ENCODE measurements around the gene SP6. TPM values are rescaled to one million over a fixed set of nuclear protein-coding genes. Genes with fewer than 3 reads are reported as not detected.

The SP6 gene
- polyA plus RNA-seq, 4 donors, result 1.6 to 4.9 (median 3.1) TPM

DNA sequence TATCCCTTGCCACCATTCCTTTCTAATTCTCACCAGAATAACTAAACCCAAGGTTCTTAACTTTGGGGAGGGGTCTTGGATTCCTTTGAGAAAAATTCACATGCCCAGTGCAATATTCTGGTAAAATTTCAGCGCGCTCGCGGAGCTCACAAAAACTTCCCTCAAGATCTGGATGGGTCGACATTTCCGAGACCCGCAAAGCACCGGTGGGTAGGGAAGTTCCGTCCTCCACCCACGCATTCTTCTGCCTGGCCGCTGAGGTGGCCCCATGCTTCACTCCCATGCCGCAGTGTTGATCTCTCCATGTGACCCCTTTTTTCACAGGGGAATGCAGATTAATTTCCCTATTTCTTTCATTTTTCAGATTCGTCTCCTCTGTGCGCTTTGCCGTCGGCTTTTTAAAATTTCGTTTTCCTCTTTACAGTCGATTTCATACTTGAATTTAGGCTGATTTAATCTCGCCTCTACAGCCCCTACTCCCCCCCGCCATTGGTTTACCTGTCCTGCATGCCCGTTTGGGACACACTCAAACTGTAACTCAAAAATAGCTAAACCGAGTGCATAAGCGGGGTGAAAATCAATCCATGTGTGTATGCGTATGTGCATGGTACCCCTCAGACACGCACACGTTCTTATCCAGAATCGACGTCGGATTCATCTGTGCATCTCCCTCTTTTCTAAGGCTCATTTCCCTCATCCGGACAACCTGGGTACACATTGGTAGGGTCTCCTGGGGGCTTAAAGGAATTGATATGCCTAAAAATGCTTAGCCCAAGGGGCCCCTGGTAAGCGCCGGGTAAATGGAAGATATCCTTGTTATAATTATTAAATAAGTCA is 1.4 kb upstream of the SP6 start:
- H3K9me3 ChIP-seq (ENCODE audit: control insufficient read depth in 2 of 2, insufficient read depth in 1 of 2, low read depth in 1 of 2, low read length in 1 of 2), result no peaks in the 10 kb centered on the region
- peaks cover 0 to 16% (median 6%) of the 10 kb centered on the region in 3 donors for H3K4me1 ChIP-seq (ENCODE audit: control insufficient read depth in 3 of 3, insufficient read depth in 2 of 3, low read depth in 1 of 3, low read length in 2 of 3)
- no peak overlapping the region for H3K4me3 ChIP-seq (ENCODE audit: low read depth in 1 of 3, low read length in 3 of 3)
- DNase-seq (peak in 1 of 2 donors; percentile 42), FAIRE-seq (no peak)
- H3K27me3 ChIP-seq (ENCODE audit: control insufficient read depth in 3 of 3, insufficient read depth in 3 of 3, low read length in 3 of 3), result peaks cover 0 to 89% (median 34%) of the 10 kb centered on the region in 3 donors
- no peaks in the 10 kb centered on the region for H3K36me3 ChIP-seq (ENCODE audit: control insufficient read depth in 3 of 3, insufficient read depth in 2 of 3, low read depth in 1 of 3, low read length in 3 of 3)
- WGBS, 3 donors, result 22 to 33% (median 23%) methylated on average over 32 of the region's 32 CpGs
- H3K27ac ChIP-seq (ENCODE audit: low read depth in 1 of 3, low read length in 2 of 3), result no peak overlapping the region

DNA sequence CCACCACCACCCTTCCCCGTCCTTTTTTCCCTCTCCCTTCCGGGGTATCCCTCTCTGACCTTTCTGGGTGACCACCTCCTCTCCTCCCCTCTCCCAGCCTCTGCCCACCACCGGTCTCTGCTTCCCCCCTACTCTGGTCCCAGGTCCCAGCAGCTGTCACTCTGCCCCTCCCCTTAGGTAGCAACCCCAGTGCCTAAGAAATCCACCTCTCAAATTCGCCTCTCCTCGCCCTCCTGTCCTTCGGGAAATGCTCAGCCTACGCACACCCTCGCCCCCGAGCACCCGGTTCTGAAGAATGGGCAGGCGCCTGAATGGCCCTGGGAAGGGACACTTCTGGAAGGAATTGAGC is 775 bp upstream of the SP6 start:
- Histone ChIP-seq H3K36me3 (ENCODE audit: control insufficient read depth in 3 of 3, insufficient read depth in 2 of 3, low read depth in 1 of 3, low read length in 3 of 3) (peaks cover 0 to 4% (median 0%) of the 10 kb centered on the region in 3 donors), H3K27ac (ENCODE audit: low read depth in 1 of 3, low read length in 2 of 3) (no peak overlapping the region), H3K4me1 (ENCODE audit: control insufficient read depth in 3 of 3, insufficient read depth in 2 of 3, low read depth in 1 of 3, low read length in 2 of 3) (peaks cover 0 to 16% (median 6%) of the 10 kb centered on the region in 3 donors), H3K27me3 (ENCODE audit: control insufficient read depth in 3 of 3, insufficient read depth in 3 of 3, low read length in 3 of 3) (peaks cover 0 to 95% (median 34%) of the 10 kb centered on the region in 3 donors), H3K4me3 (ENCODE audit: low read depth in 1 of 3, low read length in 3 of 3) (peak overlapping the region in 1 of 3 donors; percentile 61), H3K9me3 (ENCODE audit: control insufficient read depth in 2 of 2, insufficient read depth in 1 of 2, low read depth in 1 of 2, low read length in 1 of 2) (no peaks in the 10 kb centered on the region)
- 11 to 25% (median 21%) methylated on average over 10 to 11 of the region's 11 CpGs for WGBS, 3 donors
- DNase-seq, result no peak
- no peak for FAIRE-seq

DNA sequence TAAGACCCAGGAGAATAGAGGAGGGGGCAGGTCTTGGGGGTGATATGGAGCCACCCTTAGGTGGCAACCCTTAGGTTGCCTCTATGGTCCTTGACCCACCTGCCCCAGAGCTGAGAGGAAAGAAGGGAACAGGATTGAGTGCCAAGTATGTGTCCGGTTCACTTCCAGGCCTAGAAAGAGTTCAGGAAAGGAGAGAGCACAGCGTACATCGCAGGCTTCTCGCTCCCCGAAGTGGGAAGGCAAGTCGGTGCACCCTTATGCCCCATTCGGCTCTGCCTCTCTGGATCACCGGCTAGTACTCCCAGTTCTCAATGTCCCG is 631 bp downstream of the SP6 start:
- DNase-seq (no peak), FAIRE-seq (no peak)
- Histone ChIP-seq H3K4me3 (ENCODE audit: low read depth in 1 of 3, low read length in 3 of 3) (peak overlapping the region in 2 of 3 donors; percentile 54 to 61), H3K27me3 (ENCODE audit: control insufficient read depth in 3 of 3, insufficient read depth in 3 of 3, low read length in 3 of 3) (peaks cover 0 to 94% (median 41%) of the 10 kb centered on the region in 3 donors), H3K27ac (ENCODE audit: low read depth in 1 of 3, low read length in 2 of 3) (no peak overlapping the region), H3K4me1 (ENCODE audit: control insufficient read depth in 3 of 3, insufficient read depth in 2 of 3, low read depth in 1 of 3, low read length in 2 of 3) (peaks cover 0 to 16% (median 6%) of the 10 kb centered on the region in 3 donors), H3K9me3 (ENCODE audit: control insufficient read depth in 2 of 2, insufficient read depth in 1 of 2, low read depth in 1 of 2, low read length in 1 of 2) (no peaks in the 10 kb centered on the region), H3K36me3 (ENCODE audit: control insufficient read depth in 3 of 3, insufficient read depth in 2 of 3, low read depth in 1 of 3, low read length in 3 of 3) (peaks cover 0 to 4% (median 0%) of the 10 kb centered on the region in 3 donors)
- 10 to 39% (median 13%) methylated on average over 8 to 9 of the region's 9 CpGs for WGBS, 3 donors

DNA sequence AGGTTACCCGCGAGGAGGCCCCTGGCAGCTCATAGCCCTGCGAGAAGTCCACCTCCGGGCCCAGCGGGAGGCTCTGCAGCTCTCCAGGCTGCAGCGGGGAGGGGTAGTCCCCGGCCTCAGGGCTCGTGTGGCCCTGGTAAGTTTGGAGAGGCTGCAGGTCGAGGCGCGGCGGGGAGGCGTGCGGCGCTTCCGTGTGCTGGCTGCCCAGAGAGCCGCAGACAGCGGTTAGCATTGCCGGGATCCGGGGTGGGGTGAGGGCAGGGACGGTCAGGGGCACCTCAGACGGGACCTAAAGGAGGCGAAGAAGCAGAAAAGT is 2.8 kb downstream of the SP6 start:
- Histone ChIP-seq H3K27ac (ENCODE audit: low read depth in 1 of 3, low read length in 2 of 3) (no peak overlapping the region), H3K9me3 (ENCODE audit: control insufficient read depth in 2 of 2, insufficient read depth in 1 of 2, low read depth in 1 of 2, low read length in 1 of 2) (no peaks in the 10 kb centered on the region), H3K36me3 (ENCODE audit: control insufficient read depth in 3 of 3, insufficient read depth in 2 of 3, low read depth in 1 of 3, low read length in 3 of 3) (peaks cover 0 to 4% (median 0%) of the 10 kb centered on the region in 3 donors), H3K4me3 (ENCODE audit: low read depth in 1 of 3, low read length in 3 of 3) (no peak overlapping the region), H3K27me3 (ENCODE audit: control insufficient read depth in 3 of 3, insufficient read depth in 3 of 3, low read length in 3 of 3) (peaks cover 0 to 72% (median 31%) of the 10 kb centered on the region in 3 donors), H3K4me1 (ENCODE audit: control insufficient read depth in 3 of 3, insufficient read depth in 2 of 3, low read depth in 1 of 3, low read length in 2 of 3) (peaks cover 0 to 32% (median 6%) of the 10 kb centered on the region in 3 donors)
- WGBS, 3 donors, result 59 to 83% (median 77%) methylated on average over 23 of the region's 23 CpGs
- no peak for DNase-seq
- no peak for FAIRE-seq

DNA sequence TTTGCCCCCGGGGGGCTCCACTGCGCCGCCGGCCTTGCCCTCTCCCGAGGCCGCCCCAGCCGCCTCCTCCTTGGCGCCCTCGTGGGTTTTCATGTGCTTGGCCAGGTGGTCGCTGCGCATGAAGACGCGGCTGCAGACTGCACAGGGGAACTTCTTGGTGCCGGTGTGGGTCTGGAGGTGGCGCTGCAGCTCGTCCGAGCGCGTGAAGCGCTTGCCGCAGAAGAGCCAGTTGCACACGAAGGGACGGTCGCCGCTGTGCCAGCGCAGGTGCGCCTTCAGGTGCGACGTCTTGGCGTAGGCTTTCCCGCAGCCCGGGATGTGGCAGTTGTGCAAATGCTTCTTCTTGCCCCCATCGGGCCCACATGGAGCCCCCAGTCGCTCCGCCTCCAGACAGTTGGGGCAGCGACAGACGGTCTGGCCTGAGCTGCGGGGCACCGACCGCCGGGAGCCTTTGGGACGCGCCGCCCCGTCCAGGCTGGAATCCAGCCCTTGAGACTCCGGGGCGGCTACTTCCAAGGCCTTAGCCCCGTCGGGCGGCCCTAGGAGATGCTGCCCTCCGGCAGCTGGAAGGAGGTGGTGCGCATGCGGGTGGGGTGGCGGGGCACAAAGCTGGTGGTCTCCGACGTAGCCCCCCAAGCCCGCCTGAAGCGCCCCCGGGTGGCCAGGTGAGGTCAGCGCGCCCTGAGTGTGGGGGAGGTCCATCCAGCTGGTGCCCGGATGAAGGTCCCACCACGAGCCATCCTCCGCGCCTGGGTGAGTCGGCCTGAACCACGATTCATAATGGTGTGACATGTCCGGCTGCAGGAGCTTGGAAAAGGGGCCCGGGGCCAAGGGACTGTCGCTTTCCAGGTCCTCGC is 3.4 kb downstream of the SP6 start:
- Histone ChIP-seq H3K4me1 (ENCODE audit: control insufficient read depth in 3 of 3, insufficient read depth in 2 of 3, low read depth in 1 of 3, low read length in 2 of 3) (peaks cover 0 to 35% (median 6%) of the 10 kb centered on the region in 3 donors), H3K4me3 (ENCODE audit: low read depth in 1 of 3, low read length in 3 of 3) (no peak overlapping the region), H3K27ac (ENCODE audit: low read depth in 1 of 3, low read length in 2 of 3) (no peak overlapping the region), H3K9me3 (ENCODE audit: control insufficient read depth in 2 of 2, insufficient read depth in 1 of 2, low read depth in 1 of 2, low read length in 1 of 2) (no peaks in the 10 kb centered on the region), H3K36me3 (ENCODE audit: control insufficient read depth in 3 of 3, insufficient read depth in 2 of 3, low read depth in 1 of 3, low read length in 3 of 3) (peaks cover 0 to 4% (median 0%) of the 10 kb centered on the region in 3 donors), H3K27me3 (ENCODE audit: control insufficient read depth in 3 of 3, insufficient read depth in 3 of 3, low read length in 3 of 3) (peaks cover 0 to 66% (median 25%) of the 10 kb centered on the region in 3 donors)
- 39 to 70% (median 70%) methylated on average over 58 to 71 of the region's 71 CpGs for WGBS, 3 donors
- no peak for FAIRE-seq
- no peak for DNase-seq

DNA sequence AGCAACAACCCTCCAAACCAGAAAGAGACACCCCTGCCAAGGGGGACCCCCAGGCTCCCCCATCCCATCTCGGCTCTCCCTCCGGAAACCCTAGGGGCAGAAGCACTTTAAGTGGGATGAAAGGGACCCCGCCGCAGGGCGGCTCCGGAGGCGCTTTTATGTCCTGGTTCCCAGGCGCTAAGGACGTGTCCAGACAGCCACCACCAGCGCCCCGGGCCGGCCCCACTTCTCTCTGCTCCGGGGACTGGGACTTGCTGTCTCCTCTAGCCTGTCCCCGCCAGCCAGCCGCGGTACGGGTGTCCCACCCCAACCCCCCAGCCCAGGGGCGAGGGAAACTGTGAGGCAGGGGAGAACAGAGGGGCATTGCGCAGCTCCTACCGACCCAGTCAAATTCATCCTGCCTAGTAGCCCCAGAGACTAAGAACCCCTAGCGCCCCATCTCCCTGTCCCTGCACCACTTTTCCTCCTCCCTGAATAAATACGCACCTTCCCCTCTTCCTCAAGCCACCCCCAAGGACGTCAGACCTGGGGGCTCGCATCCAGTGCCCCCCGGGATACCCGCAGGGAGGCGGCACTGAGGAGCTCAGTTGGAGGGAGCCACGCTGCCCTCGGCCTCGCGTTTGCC is 4.1 kb downstream of the SP6 start:
- WGBS, 3 donors, result 34 to 72% (median 55%) methylated on average over 24 to 31 of the region's 31 CpGs

DNA sequence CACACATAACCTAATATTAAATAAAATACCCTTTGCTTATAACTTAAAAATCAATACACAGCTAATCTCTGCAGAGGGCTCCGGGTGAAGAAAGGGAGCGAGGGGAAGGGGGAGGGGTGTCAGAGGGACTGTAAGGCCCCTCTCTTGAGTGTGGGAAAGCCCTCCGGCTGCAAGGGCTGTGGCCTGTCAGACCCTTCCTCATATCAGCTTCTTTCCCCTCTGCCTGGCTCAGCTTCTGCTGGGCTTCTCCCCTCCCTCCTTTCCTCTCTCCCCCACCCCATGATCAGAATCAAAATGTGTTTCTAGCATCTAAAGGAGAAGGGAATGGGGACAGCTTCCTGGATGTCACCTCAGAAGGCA is 5.3 kb downstream of the SP6 start:
- Histone ChIP-seq H3K27me3 (ENCODE audit: control insufficient read depth in 3 of 3, insufficient read depth in 3 of 3, low read length in 3 of 3) (peaks cover 0 to 50% (median 17%) of the 10 kb centered on the region in 3 donors), H3K27ac (ENCODE audit: low read depth in 1 of 3, low read length in 2 of 3) (no peak overlapping the region), H3K4me1 (ENCODE audit: control insufficient read depth in 3 of 3, insufficient read depth in 2 of 3, low read depth in 1 of 3, low read length in 2 of 3) (peaks cover 0 to 35% (median 2%) of the 10 kb centered on the region in 3 donors), H3K4me3 (ENCODE audit: low read depth in 1 of 3, low read length in 3 of 3) (no peak overlapping the region), H3K36me3 (ENCODE audit: control insufficient read depth in 3 of 3, insufficient read depth in 2 of 3, low read depth in 1 of 3, low read length in 3 of 3) (peaks cover 0 to 4% (median 0%) of the 10 kb centered on the region in 3 donors), H3K9me3 (ENCODE audit: control insufficient read depth in 2 of 2, insufficient read depth in 1 of 2, low read depth in 1 of 2, low read length in 1 of 2) (no peaks in the 10 kb centered on the region)
- DNase-seq (no peak), FAIRE-seq (no peak)
- WGBS, 3 donors, result 76 to 90% (median 81%) methylated on average over 3 of the region's 3 CpGs

More for the DNA sequence above, 4.1 kb downstream of the SP6 start:
- Histone ChIP-seq H3K36me3 (ENCODE audit: control insufficient read depth in 3 of 3, insufficient read depth in 2 of 3, low read depth in 1 of 3, low read length in 3 of 3) (peaks cover 0 to 4% (median 0%) of the 10 kb centered on the region in 3 donors), H3K27me3 (ENCODE audit: control insufficient read depth in 3 of 3, insufficient read depth in 3 of 3, low read length in 3 of 3) (peaks cover 0 to 59% (median 20%) of the 10 kb centered on the region in 3 donors), H3K4me3 (ENCODE audit: low read depth in 1 of 3, low read length in 3 of 3) (no peak overlapping the region), H3K9me3 (ENCODE audit: control insufficient read depth in 2 of 2, insufficient read depth in 1 of 2, low read depth in 1 of 2, low read length in 1 of 2) (no peaks in the 10 kb centered on the region), H3K27ac (ENCODE audit: low read depth in 1 of 3, low read length in 2 of 3) (no peak overlapping the region), H3K4me1 (ENCODE audit: control insufficient read depth in 3 of 3, insufficient read depth in 2 of 3, low read depth in 1 of 3, low read length in 2 of 3) (peaks cover 0 to 35% (median 6%) of the 10 kb centered on the region in 3 donors)
- FAIRE-seq (no peak), DNase-seq (no peak)

Measured in small intestine (tissue), 7 donors.